ENCODE measurements around the gene HMX2. TPM values are rescaled to one million over a fixed set of nuclear protein-coding genes. Genes with fewer than 3 reads are reported as not detected.

The HMX2 gene
- total and polyA plus RNA-seq, 2 of the 13 experiments (the other 11 are each of a cell fraction or from before 2014, with no cell fraction given), result not detected

GRCh38 chr10:123126246-123126645 is 21.7 kb upstream of the HMX2 start:
- intact Hi-C loops (cut with micrococcal nuclease; ENCODE audit: unreplicated experiment) (no loop called here), in situ Hi-C loops (cut with HindIII; ENCODE audit: extremely low pct_ligation_motif_present, low pct_unique_long_range_greater_than_20kb) (no loop called here)
- H2AFZ ChIP-seq (ENCODE audit: low read length), result no peak overlapping the region
- H3K36me3 ChIP-seq (replicated peaks in 1 of 2; ENCODE audit: control insufficient read depth in 1 of 2, insufficient read depth in 2 of 2, low read length in 2 of 2), result no peaks in the 10 kb centered on the region
- DNase-seq (ENCODE audit: low spot score), result no peak
- ChIA-PET CTCF (ENCODE audit: low intra/inter-chr PET ratio, low total read pairs) (no interaction called here), POLR2A (no interaction called here)
- TF ChIP-seq NCOA5 (CRISPR knock-in tag; IDR thresholded peaks at IDR 0.05) (no peak), ZNF12 (CRISPR knock-in tag; IDR thresholded peaks at IDR 0.05) (peak; percentile 89)
- peaks cover 0 to 21% of the 10 kb centered on the region in 2 experiments; a peak in 3 of 5 replicates for H3K27me3 ChIP-seq (ENCODE audit: control insufficient read depth in 1 of 2, insufficient read depth in 2 of 2, low read length in 2 of 2)
- no peak overlapping the region for H3K27ac ChIP-seq (ENCODE audit: extremely low read length, insufficient read depth, low read length)
- no peak for ATAC-seq
- no peaks in the 10 kb centered on the region for H3K4me1 ChIP-seq (ENCODE audit: insufficient read depth, low read length)
- WGBS (ENCODE audit: low lambda C conversion rate), result 12% methylated on average over 5 of the region's 5 CpGs
- no peak overlapping the region for H3K4me2 ChIP-seq (ENCODE audit: low read depth, low read length)
- BruUV-seq (replicated peaks), result no TSS peak
- H3K9ac ChIP-seq (ENCODE audit: insufficient read depth, low read depth, low read length), result no peak overlapping the region
- H4K20me1 ChIP-seq (ENCODE audit: insufficient read depth, low read length), result no peaks in the 10 kb centered on the region
- FAIRE-seq, result no peak
- H3K79me2 ChIP-seq (ENCODE audit: insufficient read depth, low read length), result no peaks in the 10 kb centered on the region
- H3K4me3 ChIP-seq (replicated peaks in 1 of 3; ENCODE audit: insufficient read depth in 1 of 3, low read depth in 2 of 3, low read length in 3 of 3), result no peak overlapping the region
- no peaks in the 10 kb centered on the region for H3K9me3 ChIP-seq (ENCODE audit: low read length)

- 0% methylated on average over 4 of the region's 4 CpGs for WGBS (ENCODE audit: low lambda C conversion rate)
- no peak for FAIRE-seq
- in situ Hi-C loops (cut with HindIII; ENCODE audit: extremely low pct_ligation_motif_present, low pct_unique_long_range_greater_than_20kb), result loop anchor here (5.0 kb wide), 2 partner anchors 248 to 433 kb away; no protein-coding TSS in a partner anchor
- Histone ChIP-seq H3K4me2 (ENCODE audit: low read depth, low read length) (no peak overlapping the region), H4K20me1 (ENCODE audit: insufficient read depth, low read length) (peaks cover 6% of the 10 kb centered on the region; the same call in 1 of the 2 replicates), H3K4me1 (ENCODE audit: insufficient read depth, low read length) (peaks cover 13% of the 10 kb centered on the region), H3K79me2 (ENCODE audit: insufficient read depth, low read length) (no peaks in the 10 kb centered on the region), H2AFZ (ENCODE audit: low read length) (no peak overlapping the region), H3K9ac (ENCODE audit: insufficient read depth, low read depth, low read length) (no peak overlapping the region), H3K4me3 (replicated peaks in 1 of 3; ENCODE audit: insufficient read depth in 1 of 3, low read depth in 2 of 3, low read length in 3 of 3) (no peak overlapping the region), H3K27ac (ENCODE audit: extremely low read length, insufficient read depth, low read length) (no peak overlapping the region), H3K27me3 (ENCODE audit: control insufficient read depth in 1 of 2, insufficient read depth in 2 of 2, low read length in 2 of 2) (peaks cover 7 to 54% of the 10 kb centered on the region in 2 experiments; a peak in 4 of 5 replicates), H3K36me3 (replicated peaks in 1 of 2; ENCODE audit: control insufficient read depth in 1 of 2, insufficient read depth in 2 of 2, low read length in 2 of 2) (no peaks in the 10 kb centered on the region), H3K9me3 (ENCODE audit: low read length) (no peaks in the 10 kb centered on the region)
- CTCF ChIA-PET (ENCODE audit: low intra/inter-chr PET ratio, low total read pairs), result no interaction called here
- intact Hi-C loops (cut with micrococcal nuclease; ENCODE audit: unreplicated experiment), result no loop called here
- no TSS peak for BruUV-seq (replicated peaks)
- POLR2A ChIA-PET, result no interaction called here
- no peak for DNase-seq (ENCODE audit: low spot score)
- ATAC-seq, result no peak
- no peak for TF ChIP-seq MAX (IDR thresholded peaks at IDR 0.05)
- TF ChIP-seq MAFF (IDR thresholded peaks at IDR 0.05; ENCODE audit: low read depth, low read length), result peak; percentile 69
- TF ChIP-seq MAFK (conservative IDR thresholded peaks at IDR 0.05 in 1 of 2, IDR thresholded peaks at IDR 0.05 in 1 of 2; ENCODE audit: low read length in 2 of 2), result peak; percentile 47 to 79; a peak in 3 of 4 replicates
These were observed 18.2 kb upstream of the HMX2 start for GRCh38 chr10:123129618-123130271.

Data from HepG2 (cell line).